ENCODE results near the gene PRKCE.
A peak's percentile ranks its signal among the peaks of the same experiment; 100 is the strongest.

PRKCE gene

GRCh38 chr2:45891719-45892424 is 240.4 kb downstream of the PRKCE start:
- no peak for DNase-seq
- TF ChIP-seq CTCF (IDR thresholded peaks at IDR 0.05; ENCODE audit: low read depth, low read length, missing control alignments): no peak
- Histone ChIP-seq H3K36me3 (replicated peaks) (no peaks in the 10 kb centered on the region), H3K4me3 (ENCODE audit: low read depth, low read length) (no peak overlapping the region), H3K27me3 (replicated peaks) (no peaks in the 10 kb centered on the region), H3K27ac (no peak overlapping the region)
- in situ Hi-C loops (cut with HindIII; ENCODE audit: low pct_ligation_motif_present, low sequenced_read_pairs): no loop called here

- in situ Hi-C loops (cut with HindIII; ENCODE audit: low pct_ligation_motif_present, low sequenced_read_pairs): no loop called here
- TF ChIP-seq CTCF (IDR thresholded peaks at IDR 0.05; ENCODE audit: low read depth, low read length, missing control alignments): no peak
Observed at GRCh38 chr2:45892425-45892745, 240.9 kb downstream of the PRKCE start.

GRCh38 chr2:45892757-45893156 is 241.3 kb downstream of the PRKCE start:
- H3K27me3 ChIP-seq (replicated peaks): no peaks in the 10 kb centered on the region
- no peaks in the 10 kb centered on the region for H3K36me3 ChIP-seq (replicated peaks)
- no peak for TF ChIP-seq CTCF (IDR thresholded peaks at IDR 0.05; ENCODE audit: low read depth, low read length, missing control alignments)
- DNase-seq: no peak
- in situ Hi-C loops (cut with HindIII; ENCODE audit: low pct_ligation_motif_present, low sequenced_read_pairs): no loop called here
- H3K27ac ChIP-seq: no peak overlapping the region
- no peak overlapping the region for H3K4me3 ChIP-seq (ENCODE audit: low read depth, low read length)

More at GRCh38 chr2:45892425-45892745, 240.9 kb downstream of the PRKCE start:
- Histone ChIP-seq H3K27ac (no peak overlapping the region), H3K27me3 (replicated peaks) (no peaks in the 10 kb centered on the region), H3K36me3 (replicated peaks) (no peaks in the 10 kb centered on the region), H3K4me3 (ENCODE audit: low read depth, low read length) (no peak overlapping the region)
- no peak for DNase-seq

- TF ChIP-seq CTCF (IDR thresholded peaks at IDR 0.05; ENCODE audit: low read depth, low read length, missing control alignments): no peak
- no peak for DNase-seq
- in situ Hi-C loops (cut with HindIII; ENCODE audit: low pct_ligation_motif_present, low sequenced_read_pairs): no loop called here
Observed at GRCh38 chr2:45894211-45894610, 242.7 kb downstream of the PRKCE start.

GRCh38 chr2:45895241-45895861 is 243.9 kb downstream of the PRKCE start:
- no peak for TF ChIP-seq CTCF (IDR thresholded peaks at IDR 0.05; ENCODE audit: low read depth, low read length, missing control alignments)
- peak; percentile 16 for DNase-seq
- H3K36me3 ChIP-seq (replicated peaks): no peaks in the 10 kb centered on the region
- no peak overlapping the region for H3K4me3 ChIP-seq (ENCODE audit: low read depth, low read length)
- H3K27ac ChIP-seq: no peak overlapping the region
- H3K27me3 ChIP-seq (replicated peaks): no peaks in the 10 kb centered on the region
- in situ Hi-C loops (cut with HindIII; ENCODE audit: low pct_ligation_motif_present, low sequenced_read_pairs): no loop called here

More at GRCh38 chr2:45894211-45894610, 242.7 kb downstream of the PRKCE start:
- H3K36me3 ChIP-seq (replicated peaks): no peaks in the 10 kb centered on the region
- no peak overlapping the region for H3K27ac ChIP-seq
- H3K27me3 ChIP-seq (replicated peaks): no peaks in the 10 kb centered on the region
- no peak overlapping the region for H3K4me3 ChIP-seq (ENCODE audit: low read depth, low read length)
